WI38 (cell line): Measurements from ENCODE around the gene SRSF11.

Experiments
- H3K4me3 ChIP-seq: 2 replicates; pipeline ENCODE4 v1.5.1; 2011; ENCODE audit warnings: low read depth, mild to moderate bottlenecking, control low read depth, low read length
- CTCF ChIP-seq: IDR thresholded peaks from 2 replicates; pipeline ENCODE4 v1.5.1; 2012; ENCODE audit warnings: low read depth, mild to moderate bottlenecking, control low read depth, low read length

The SRSF11 gene

GRCh38 chr1:70224954-70225353, 3.8 kb downstream of the SRSF11 start:
- no peak overlapping the region for H3K4me3 ChIP-seq
- TF ChIP-seq CTCF: no peak

DNA sequence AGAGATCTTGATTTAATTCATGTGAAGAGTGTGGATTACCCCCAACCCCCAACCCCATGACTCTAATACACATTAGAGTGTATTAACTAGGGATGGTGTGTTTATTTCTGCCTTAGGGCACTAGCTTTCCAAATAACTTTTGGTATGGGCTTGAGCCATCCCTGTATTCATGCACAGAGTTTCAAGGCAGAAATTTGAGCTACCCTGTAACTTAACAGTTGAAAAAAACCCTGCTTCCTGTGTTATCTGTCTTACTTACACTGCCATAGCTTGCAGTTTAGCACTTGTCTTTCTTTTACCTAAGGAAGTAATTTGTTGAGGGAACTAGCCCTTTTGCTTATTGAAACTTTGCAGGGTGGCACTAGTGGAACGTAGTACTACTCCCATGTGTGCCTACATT, 6.3 kb downstream of the SRSF11 start:
- H3K4me3 ChIP-seq: no peak overlapping the region
- TF ChIP-seq CTCF: no peak

GRCh38 chr1:70228670-70229069, 7.5 kb downstream of the SRSF11 start:
- H3K4me3 ChIP-seq: no peak overlapping the region
- no peak for TF ChIP-seq CTCF

- TF ChIP-seq CTCF: no peak
- H3K4me3 ChIP-seq: no peak overlapping the region
Observed at GRCh38 chr1:70231475-70231874, 10.3 kb downstream of the SRSF11 start.

DNA sequence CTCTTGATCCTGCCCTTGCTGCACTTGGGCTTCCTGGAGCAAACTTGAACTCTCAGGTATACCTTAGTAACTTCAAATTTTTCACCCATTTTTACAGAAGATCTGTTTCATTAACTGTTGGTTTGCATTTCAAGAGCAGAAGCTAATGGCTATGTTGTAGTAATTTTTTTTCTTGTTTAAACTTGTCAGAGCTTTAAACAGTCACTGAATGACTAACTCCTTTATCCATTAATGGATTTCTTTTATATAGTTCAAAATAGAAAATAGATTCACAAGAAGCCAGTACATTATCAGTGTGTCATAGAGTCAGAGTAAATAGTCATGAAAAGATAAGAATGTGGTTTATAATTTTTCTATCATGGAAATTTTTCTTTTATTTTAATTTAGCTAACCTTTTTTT, 13.6 kb downstream of the SRSF11 start:
- TF ChIP-seq CTCF: no peak

GRCh38 chr1:70239940-70240339, 18.8 kb downstream of the SRSF11 start:
- no peak overlapping the region for H3K4me3 ChIP-seq

More for the DNA sequence above, 13.6 kb downstream of the SRSF11 start:
- H3K4me3 ChIP-seq: no peak overlapping the region

DNA sequence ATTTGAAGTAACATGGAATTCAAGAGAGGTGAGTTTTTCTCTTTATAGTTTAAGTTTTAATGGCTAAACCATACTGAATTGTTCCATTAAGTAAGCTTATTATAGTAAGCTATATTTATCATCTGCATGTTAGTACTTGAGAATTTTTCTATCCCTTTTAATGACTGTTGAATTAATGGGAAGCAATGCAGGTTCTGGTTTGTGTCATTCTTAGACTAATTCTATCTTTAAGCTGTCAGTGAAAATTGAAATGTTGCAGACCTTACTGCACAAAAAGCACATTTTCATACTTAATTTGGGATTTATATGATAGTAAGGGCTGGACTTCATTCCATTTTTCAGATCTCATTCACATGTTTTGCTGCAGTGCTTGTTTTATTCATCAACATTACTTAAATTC, 25.9 kb downstream of the SRSF11 start:
- H3K4me3 ChIP-seq: no peak overlapping the region
- no peak for TF ChIP-seq CTCF

More at GRCh38 chr1:70239940-70240339, 18.8 kb downstream of the SRSF11 start:
- TF ChIP-seq CTCF: no peak
